GM18951 (cell line): ENCODE data around the gene UBAC2.

Experiments used
- POLR2A ChIP-seq: IDR thresholded peaks from 4 replicates; pipeline ENCODE4 v1.6.1; 2011; ENCODE audit warnings: mild to moderate bottlenecking; ENCODE audit not compliant: insufficient read length, insufficient read depth; ENCODE audit errors: extremely low read depth
- in situ Hi-C: fragments of 300-500 bp; cut with MboI; formaldehyde crosslinking; loops from one replicate; pipeline ENCODE4 v1.12.0; 2022; ENCODE audit warnings: low sequenced_read_pairs, mixed read lengths, inconsistent platforms; ENCODE audit not compliant: unreplicated experiment

The UBAC2 gene

GRCh38 chr13:99422586-99423220 is 222.0 kb downstream of the UBAC2 start:
- in situ Hi-C loops, result no loop called here
- no peak for TF ChIP-seq POLR2A

- in situ Hi-C loops, result no loop called here
- TF ChIP-seq POLR2A, result peak; percentile 37
Measured at GRCh38 chr13:99425485-99426341, 225.1 kb downstream of the UBAC2 start.

- TF ChIP-seq POLR2A, result no peak
- in situ Hi-C loops, result no loop called here
Measured at GRCh38 chr13:99426426-99426825, 225.8 kb downstream of the UBAC2 start.

GRCh38 chr13:99429670-99430069 is 229.0 kb downstream of the UBAC2 start:
- in situ Hi-C loops, result no loop called here
- no peak for TF ChIP-seq POLR2A

GRCh38 chr13:99431927-99432608 is 231.4 kb downstream of the UBAC2 start:
- in situ Hi-C loops, result no loop called here
- no peak for TF ChIP-seq POLR2A

- peak; percentile 25 for TF ChIP-seq POLR2A
- in situ Hi-C loops, result no loop called here
Measured at GRCh38 chr13:99432609-99433542, 232.2 kb downstream of the UBAC2 start.

- in situ Hi-C loops, result no loop called here
- no peak for TF ChIP-seq POLR2A
Measured at GRCh38 chr13:99433543-99434075, 233.0 kb downstream of the UBAC2 start.

GRCh38 chr13:99434258-99434788 is 233.7 kb downstream of the UBAC2 start:
- in situ Hi-C loops, result no loop called here

GRCh38 chr13:99435116-99435515 is 234.5 kb downstream of the UBAC2 start:
- in situ Hi-C loops, result loop anchor here (5.0 kb wide), 1 partner anchor 168 kb away; no protein-coding TSS in a partner anchor
- no peak for TF ChIP-seq POLR2A

More at GRCh38 chr13:99434258-99434788, 233.7 kb downstream of the UBAC2 start:
- no peak for TF ChIP-seq POLR2A

GRCh38 chr13:99435998-99436397 is 235.3 kb downstream of the UBAC2 start:
- TF ChIP-seq POLR2A, result no peak
- in situ Hi-C loops, result loop anchor here (5.0 kb wide), 1 partner anchor 169 kb away; no protein-coding TSS in a partner anchor
